ENCODE results near the gene MED7.

MED7 gene

GRCh38 chr5:157166214-157167213 lies 23.8 kb upstream of the MED7 start, which contains the start of gene GARIN3:
GARIN3 (minus strand) TSS chr5:157166264; CDS start chr5:157166168, 96 bp downstream.
- H3K27ac ChIP-seq (ENCODE audit: extremely low read depth, low read depth, low read length): no peak within 1 kb of the TSS
- ChIA-PET POLR2A (interaction anchor here (1.0 kb wide), 1 partner anchor 24 kb away, joined by 3 read pairs; the partner anchor contains the start of gene MED7), CTCF (interaction anchor here (0.5 to 0.8 kb wide), 5 partner anchors 17 to 411 kb away, joined by 3 to 4 read pairs (median 3); no protein-coding TSS in a partner anchor)
- TF ChIP-seq ZNF223 (tag by site-specific recombination; IDR thresholded peaks at IDR 0.05): no peak
- no peak for TF ChIP-seq ZNF555 (tag by site-specific recombination; conservative IDR thresholded peaks at IDR 0.05)
- no peak for TF ChIP-seq ZNF174 (tag by site-specific recombination; IDR thresholded peaks at IDR 0.05)
- no peak for TF ChIP-seq GLI2 (tag by site-specific recombination; IDR thresholded peaks at IDR 0.05; ENCODE audit: borderline replicate concordance, low read depth)
- TF ChIP-seq BCL11B (tag by site-specific recombination; IDR thresholded peaks at IDR 0.05; ENCODE audit: low read depth): no peak
- no peak for TF ChIP-seq ZNF48 (tag by site-specific recombination; IDR thresholded peaks at IDR 0.05)
- TF ChIP-seq SP2 (tag by site-specific recombination; IDR thresholded peaks at IDR 0.05): no peak
- TF ChIP-seq ZNF514 (tag by site-specific recombination; IDR thresholded peaks at IDR 0.05): no peak
- no peak for TF ChIP-seq ZFP41 (tag by site-specific recombination; IDR thresholded peaks at IDR 0.05; ENCODE audit: borderline replicate concordance)
- TF ChIP-seq ZNF112 (tag by site-specific recombination; IDR thresholded peaks at IDR 0.05): no peak
- TF ChIP-seq ZNF623 (tag by site-specific recombination; IDR thresholded peaks at IDR 0.05): no peak
- H3K9me3 ChIP-seq (ENCODE audit: control insufficient read depth, insufficient read depth, low read depth, low read length): no peaks in the 10 kb centered on the region
- no peaks in the 10 kb centered on the region for H3K4me1 ChIP-seq (ENCODE audit: control insufficient read depth, insufficient read depth, low read length)
- H3K36me3 ChIP-seq (ENCODE audit: control insufficient read depth in 2 of 2, insufficient read depth in 1 of 2, low read length in 2 of 2): no peaks in the 10 kb centered on the region
- no peak within 1 kb of the TSS for H3K4me3 ChIP-seq (ENCODE audit: low read depth, low read length)

GRCh38 chr5:157165668-157166067 lies 23.0 kb upstream of the MED7 start:
- Histone ChIP-seq H3K36me3 (ENCODE audit: control insufficient read depth in 2 of 2, insufficient read depth in 1 of 2, low read length in 2 of 2) (no peaks in the 10 kb centered on the region), H3K9me3 (ENCODE audit: control insufficient read depth, insufficient read depth, low read depth, low read length) (no peaks in the 10 kb centered on the region), H3K27ac (ENCODE audit: extremely low read depth, low read depth, low read length) (no peak overlapping the region), H3K4me3 (ENCODE audit: low read depth, low read length) (no peak overlapping the region), H3K4me1 (ENCODE audit: control insufficient read depth, insufficient read depth, low read length) (no peaks in the 10 kb centered on the region)
- POLR2A ChIA-PET: interaction anchor here (1.0 kb wide), 1 partner anchor 23 kb away, joined by 3 read pairs; the partner anchor contains the start of gene MED7
- CTCF ChIA-PET: no interaction called here
- TF ChIP-seq ZSCAN23 (tag by site-specific recombination; IDR thresholded peaks at IDR 0.05): no peak
- TF ChIP-seq ZSCAN16 (tag by site-specific recombination; IDR thresholded peaks at IDR 0.05): no peak
- TF ChIP-seq ZNF600 (tag by site-specific recombination; IDR thresholded peaks at IDR 0.05): no peak
- TF ChIP-seq TSHZ1 (tag by site-specific recombination; IDR thresholded peaks at IDR 0.05; ENCODE audit: borderline replicate concordance): no peak
- no peak for TF ChIP-seq KLF8 (tag by site-specific recombination; IDR thresholded peaks at IDR 0.05)
- no peak for TF ChIP-seq HOXA7 (CRISPR knock-in tag; IDR thresholded peaks at IDR 0.05; ENCODE audit: borderline replicate concordance)
- no peak for TF ChIP-seq PRDM2 (tag by site-specific recombination; IDR thresholded peaks at IDR 0.05; ENCODE audit: borderline replicate concordance)
- TF ChIP-seq, protein P1, sequence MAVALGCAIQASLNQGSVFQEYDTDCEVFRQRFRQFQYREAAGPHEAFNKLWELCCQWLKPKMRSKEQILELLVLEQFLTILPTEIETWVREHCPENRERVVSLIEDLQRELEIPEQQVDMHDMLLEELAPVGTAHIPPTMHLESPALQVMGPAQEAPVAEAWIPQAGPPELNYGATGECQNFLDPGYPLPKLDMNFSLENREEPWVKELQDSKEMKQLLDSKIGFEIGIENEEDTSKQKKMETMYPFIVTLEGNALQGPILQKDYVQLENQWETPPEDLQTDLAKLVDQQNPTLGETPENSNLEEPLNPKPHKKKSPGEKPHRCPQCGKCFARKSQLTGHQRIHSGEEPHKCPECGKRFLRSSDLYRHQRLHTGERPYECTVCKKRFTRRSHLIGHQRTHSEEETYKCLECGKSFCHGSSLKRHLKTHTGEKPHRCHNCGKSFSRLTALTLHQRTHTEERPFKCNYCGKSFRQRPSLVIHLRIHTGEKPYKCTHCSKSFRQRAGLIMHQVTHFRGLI (tag by site-specific recombination; IDR thresholded peaks at IDR 0.05): no peak
- no peak for TF ChIP-seq ZNF48 (tag by site-specific recombination; IDR thresholded peaks at IDR 0.05)
- no peak for TF ChIP-seq ZNF114 (tag by site-specific recombination; IDR thresholded peaks at IDR 0.05)
- no peak for TF ChIP-seq ZNF138 (tag by site-specific recombination; IDR thresholded peaks at IDR 0.05; ENCODE audit: borderline replicate concordance)
- TF ChIP-seq ZBTB21 (tag by site-specific recombination; IDR thresholded peaks at IDR 0.05): no peak
